COLO668 (cell line): ENCODE measurements around the gene PRKN.

Source experiments
- DNase-seq: peaks from one replicate; lab custom pipeline; 2025; ENCODE audit not compliant: unreplicated experiment; lab: John Stamatoyannopoulos, UW

PRKN gene

GRCh38 chr6:161486361-161487216 is 1241.0 kb downstream of the PRKN start:
- DNase-seq: no peak

DNA sequence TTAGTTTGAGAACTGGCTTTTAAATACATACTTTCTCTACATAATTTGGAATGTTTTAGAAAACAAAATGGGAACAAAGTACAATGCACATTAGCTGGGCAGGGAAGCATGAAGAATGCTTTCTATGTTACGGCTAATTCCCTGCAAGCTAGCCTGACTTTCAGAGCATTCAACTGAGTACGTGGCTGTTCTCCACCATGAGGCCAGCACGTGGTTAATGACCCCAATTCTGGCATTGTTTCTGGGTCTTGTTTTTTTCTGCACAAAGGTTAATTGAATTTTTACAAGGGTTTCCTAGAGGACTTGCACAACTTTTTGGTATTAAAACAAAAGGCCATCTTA is 1245.1 kb downstream of the PRKN start:
- no peak for DNase-seq

GRCh38 chr6:161481786-161482516 is 1245.6 kb downstream of the PRKN start:
- no peak for DNase-seq

DNA sequence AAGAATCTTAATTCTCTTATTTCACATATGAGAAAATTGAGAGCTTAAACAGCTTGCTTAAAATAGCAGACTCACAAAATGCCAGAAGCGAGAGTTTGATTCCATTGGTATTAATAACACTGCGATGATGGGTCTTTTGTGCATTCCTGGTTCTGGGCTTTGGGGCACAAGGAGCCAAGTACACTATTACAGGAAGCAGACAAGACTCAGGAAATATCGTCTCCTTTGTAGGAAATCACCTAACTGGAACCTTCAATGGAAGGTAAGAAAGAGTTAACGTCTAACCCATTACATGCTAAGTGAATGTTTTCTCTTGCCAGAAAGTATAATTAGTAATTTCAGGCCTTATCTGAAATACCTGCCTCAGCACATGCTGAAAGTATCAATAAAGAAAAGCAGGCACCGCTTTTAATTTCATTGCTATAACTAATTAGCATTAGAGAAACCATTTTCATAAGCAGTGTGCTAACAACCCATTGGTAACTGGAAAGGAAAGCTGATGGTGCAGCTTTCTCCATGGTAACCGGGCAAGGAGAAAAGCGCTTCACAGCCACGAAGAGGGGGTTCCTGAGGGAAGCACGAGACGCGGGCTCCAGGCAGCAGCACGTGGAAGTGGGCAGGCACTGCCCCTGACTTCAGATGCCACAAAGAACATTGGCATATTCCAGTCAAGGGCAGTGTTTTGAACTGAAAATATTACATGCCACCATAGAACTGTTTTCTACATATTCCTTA is 1247.0 kb downstream of the PRKN start:
- no peak for DNase-seq

GRCh38 chr6:161479376-161479775 is 1248.2 kb downstream of the PRKN start:
- DNase-seq: no peak

DNA sequence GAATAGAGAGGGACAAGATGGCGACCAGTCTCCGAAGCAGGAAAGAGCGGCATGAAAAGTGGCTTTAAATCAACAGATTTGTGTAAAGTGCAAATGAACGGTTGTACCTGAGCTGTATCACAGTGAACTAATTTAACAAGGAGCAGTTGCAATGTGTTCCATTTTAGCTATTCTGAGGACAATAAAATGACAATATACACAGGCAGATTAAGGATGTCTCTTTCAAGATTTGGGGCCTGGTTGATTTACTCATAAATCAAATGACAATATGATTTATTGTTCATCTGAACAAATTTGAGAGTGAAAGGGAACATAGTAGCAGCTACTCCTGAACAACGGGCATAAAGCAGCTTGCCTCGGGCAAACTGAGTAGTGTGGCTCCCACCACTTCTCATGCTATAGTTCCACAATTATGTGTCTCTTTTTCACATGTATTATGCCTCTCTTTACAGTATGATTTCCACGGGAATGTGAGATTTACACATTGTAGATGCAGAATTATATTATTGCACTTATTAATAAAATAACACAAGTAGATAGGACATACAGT is 1249.6 kb downstream of the PRKN start:
- DNase-seq: no peak

DNA sequence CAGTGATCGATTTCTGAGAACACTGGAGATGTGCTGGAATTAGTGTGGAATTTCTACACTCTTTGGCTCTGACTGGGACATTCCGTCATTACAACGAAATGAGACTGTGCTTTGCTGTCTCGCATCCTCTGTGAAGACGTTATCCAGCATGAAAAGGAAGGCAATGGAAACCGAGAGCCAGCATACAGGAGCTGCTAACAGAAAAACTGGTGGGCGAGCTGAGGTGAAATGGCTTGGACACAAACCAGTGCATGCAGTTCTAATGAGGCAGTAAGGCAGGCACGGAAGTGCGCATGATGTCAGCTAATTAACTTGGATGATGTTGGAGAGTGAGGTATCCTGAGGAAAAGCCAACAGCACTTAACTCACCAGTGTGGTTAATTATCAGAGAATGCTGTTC is 1250.9 kb downstream of the PRKN start:
- DNase-seq: no peak

DNA sequence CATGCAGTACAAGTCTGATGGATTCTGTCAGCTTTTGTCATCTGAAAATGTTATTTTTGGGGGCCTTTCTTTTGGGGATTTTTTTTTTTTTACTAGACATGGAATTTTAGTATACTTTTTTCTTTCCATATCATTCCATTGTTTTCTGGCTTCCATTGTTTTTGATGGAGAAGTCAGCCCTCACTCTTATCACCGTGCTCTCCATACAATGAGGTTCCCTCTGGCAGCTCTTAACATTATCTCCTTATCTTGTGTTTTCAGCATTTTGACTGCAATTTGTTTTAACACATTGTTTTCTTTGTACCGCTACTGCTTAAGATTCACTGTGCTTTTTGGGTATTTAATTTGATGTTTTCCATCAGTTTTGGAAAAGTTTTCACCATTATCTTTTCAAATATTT is 1262.2 kb downstream of the PRKN start:
- no peak for DNase-seq

DNA sequence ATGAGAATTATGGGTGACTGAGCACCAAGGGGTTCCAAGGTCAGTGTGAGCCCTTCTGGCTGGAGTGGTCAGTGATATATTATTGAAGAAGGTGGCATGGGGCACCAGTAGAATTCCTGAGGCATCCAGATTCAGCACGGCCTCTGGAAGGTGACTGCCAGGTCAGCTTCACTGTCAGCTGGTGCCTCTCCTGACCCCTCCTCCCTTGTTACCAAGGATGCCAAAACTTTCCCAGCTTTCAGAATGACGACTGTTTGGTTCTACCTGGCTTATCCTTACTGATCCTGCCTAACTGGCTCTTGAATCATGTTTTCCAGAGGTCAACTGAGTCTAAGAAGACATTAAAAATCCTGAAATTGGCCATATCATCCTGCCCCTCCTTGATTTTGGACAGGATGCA is 1264.5 kb downstream of the PRKN start:
- DNase-seq: no peak

DNA sequence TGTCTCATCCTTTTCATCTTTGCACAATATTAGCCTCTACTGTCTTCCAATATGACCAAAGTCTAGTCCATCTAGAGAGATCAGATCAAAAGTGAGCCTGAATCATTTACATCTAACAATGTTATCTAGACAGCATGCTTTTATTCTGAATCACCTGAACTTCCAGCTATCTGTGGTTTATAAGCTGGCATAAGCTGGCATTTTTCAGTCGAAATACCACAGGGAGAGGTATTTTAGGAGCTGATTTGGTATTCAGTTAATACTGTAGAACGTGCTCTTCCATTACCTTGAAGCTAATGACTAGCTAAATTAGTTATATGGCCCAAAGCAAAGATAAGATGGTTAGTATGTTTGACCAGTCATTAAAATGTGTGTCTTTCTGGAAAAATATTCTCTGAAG is 1265.4 kb downstream of the PRKN start:
- no peak for DNase-seq

DNA sequence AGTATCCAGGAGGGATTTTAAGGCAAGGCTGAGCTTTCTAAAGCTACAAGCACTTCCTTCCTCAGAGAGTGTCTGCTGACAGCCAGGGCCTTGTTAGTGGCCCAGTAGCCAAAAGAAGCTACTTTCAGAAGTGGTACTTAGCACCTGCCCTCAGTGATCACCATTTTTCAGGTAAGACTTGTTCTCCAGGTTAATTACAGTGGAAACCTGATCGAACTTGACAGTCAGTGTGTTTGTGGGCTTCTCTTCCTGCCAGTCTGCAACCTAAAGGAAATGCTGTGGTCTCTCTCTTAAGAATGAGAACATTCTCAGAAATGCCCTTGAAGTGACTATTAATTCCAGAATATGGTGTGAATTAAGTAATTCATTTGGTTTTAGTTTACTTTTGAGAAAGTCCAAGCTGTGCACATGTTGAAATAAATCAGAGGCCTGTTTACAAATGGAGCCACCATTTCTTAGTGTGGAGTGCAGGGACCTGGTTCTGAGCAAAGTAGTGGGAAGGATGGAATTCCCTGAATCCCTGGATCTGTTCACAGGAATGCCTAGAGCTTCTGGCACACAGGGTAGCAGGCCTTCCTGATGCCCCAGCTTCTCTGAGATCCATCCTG is 1268.5 kb downstream of the PRKN start:
- no peak for DNase-seq

DNA sequence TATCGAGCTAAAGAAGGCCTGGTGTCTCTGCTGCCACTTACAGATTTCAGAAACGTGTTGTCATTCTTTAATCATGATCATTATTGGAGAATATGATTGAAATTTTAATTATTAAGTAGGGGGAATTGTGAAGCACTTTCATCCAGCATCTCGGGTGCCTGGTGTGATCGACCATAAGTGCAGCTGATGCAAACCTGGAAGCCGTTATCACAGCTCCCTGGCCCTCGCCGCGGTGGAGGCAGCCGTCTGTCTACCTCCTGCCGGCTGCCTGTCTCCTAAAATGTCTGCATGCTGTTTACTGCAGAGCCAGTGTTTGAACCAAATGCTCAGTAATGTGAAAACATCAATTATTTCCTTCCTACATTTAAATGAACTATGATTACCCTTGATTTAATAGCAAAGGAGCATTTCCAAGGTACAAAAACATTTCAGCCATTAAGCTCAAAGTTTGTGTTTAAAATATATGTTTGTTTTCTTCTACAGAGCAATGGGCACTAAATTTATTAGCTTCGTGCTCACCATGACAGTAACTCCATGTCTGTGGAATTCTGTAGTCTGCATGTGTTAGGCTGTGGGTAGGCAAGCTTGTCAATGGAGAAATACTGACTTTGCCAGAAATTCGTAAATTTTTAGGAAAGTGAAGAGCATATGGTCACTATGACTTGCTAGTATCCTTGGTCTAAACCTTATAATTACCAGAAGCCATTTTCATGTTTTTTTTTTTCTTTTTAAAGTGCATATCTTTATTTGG is 1269.2 kb downstream of the PRKN start:
- no peak for DNase-seq

DNA sequence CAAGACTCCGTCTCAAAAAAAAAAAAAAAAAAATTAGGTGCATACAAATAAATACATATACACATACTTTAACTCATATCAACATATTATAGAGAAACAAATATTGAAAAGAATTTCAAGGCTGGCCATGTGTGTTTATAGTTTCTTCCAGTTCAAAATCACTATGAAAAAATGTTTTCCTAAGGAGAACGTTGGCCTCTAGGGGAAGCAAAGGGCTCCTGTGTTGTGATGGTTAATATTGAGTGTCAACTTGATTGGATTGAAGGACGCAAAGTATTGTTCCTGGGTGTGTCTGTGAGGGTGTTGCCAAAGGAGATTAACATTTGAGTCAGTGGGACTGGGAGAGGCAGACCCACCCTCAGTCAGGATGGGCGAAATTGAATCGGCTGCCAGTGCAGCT is 1271.7 kb downstream of the PRKN start:
- no peak for DNase-seq

- no peak for DNase-seq
These were observed 1274.0 kb downstream of the PRKN start for GRCh38 chr6:161453558-161453957.

DNA sequence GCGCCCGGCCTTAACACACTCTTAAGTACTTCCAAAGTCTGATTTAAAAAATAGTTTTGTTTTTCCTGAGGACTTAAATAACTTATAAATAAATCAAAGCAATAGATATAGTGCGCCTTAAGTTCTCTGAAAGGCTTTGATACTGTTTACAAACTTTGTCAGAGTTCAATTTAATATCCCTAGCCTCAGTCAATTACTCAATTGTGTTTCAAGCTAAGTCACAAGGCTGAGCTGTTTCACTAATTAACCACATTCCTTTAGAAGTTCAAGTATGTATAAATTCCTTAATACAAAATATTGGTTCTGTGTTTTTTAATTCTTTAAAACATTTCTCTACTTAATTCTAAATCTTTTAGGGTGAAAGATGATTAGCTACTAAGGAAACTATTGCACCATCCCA is 1275.3 kb downstream of the PRKN start:
- no peak for DNase-seq

GRCh38 chr6:161449521-161449920 is 1278.0 kb downstream of the PRKN start:
- no peak for DNase-seq

DNA sequence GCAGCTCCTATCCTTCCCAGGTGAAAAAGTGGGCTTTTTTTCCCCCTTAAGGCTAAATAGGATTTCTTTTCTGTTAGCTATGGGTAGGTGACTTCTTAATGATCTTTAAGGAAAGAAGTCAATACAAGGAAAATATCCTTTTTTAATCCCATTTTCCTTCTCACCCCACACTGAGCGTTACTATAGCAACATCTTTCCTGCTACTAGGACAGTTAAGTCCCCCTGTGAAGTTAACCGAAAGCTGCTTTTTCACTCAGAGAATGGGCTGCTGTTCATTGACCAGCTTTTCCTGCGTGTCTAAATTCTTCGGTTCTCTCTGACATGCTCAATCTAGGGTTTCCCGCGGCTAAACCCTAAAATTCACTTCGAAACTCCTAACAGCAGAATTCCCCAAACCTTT is 1280.6 kb downstream of the PRKN start:
- no peak for DNase-seq

GRCh38 chr6:161446296-161446925 is 1281.2 kb downstream of the PRKN start:
- DNase-seq: no peak

- no peak for DNase-seq
These were observed 1282.4 kb downstream of the PRKN start for GRCh38 chr6:161445021-161445799.
